Prostate gland (tissue), 2 donors: Measurements from ENCODE around the gene SP6. TPM values are rescaled to one million over a fixed set of nuclear protein-coding genes. Genes with fewer than 3 reads are reported as not detected.

Experiments used
- DNase-seq: peaks from one replicate; pipeline ENCODE4 v3.0.0-alpha.2; 2019; ENCODE audit warnings: low spot score
- H3K27ac ChIP-seq, 2 donors: fragments of 200-600 bp; sonication (generic); 2 replicates each; pipeline ENCODE4 v1.5.1; 2017 to 2019
- H3K27me3 ChIP-seq: fragments of 200-600 bp; sonication (generic); replicated peaks from 2 replicates; pipeline ENCODE4 v1.5.1; 2019; ENCODE audit not compliant: insufficient read depth
- H3K36me3 ChIP-seq, 2 donors: fragments of 200-600 bp; sonication (generic); 1 replicate in 1 of 2; 2 replicates in 1 of 2; pipeline versions ENCODE4 v1.5.1 to v1.8.1; 2017 to 2019
- H3K4me1 ChIP-seq: fragments of 200-600 bp; sonication (generic); replicated peaks from 2 replicates; pipeline ENCODE4 v1.5.1; 2019
- H3K4me3 ChIP-seq, 2 donors: fragments of 200-600 bp; sonication (generic); 2 replicates each; pipeline ENCODE4 v1.5.1; 2017 to 2019
- H3K9me3 ChIP-seq: fragments of 200-600 bp; sonication (generic); 2 replicates; pipeline ENCODE4 v1.5.1; 2017
- CTCF ChIP-seq, 4 experiments: fragments of 200-600 bp in 2 of 4; fragments of 450-650 bp in 2 of 4; sonication (generic) in 2 of 4; IDR thresholded peaks; 1 replicate in 3 of 4; 2 replicates in 1 of 4; pipeline ENCODE4 v1.5.1; 2016 to 2019; ENCODE audit warnings: antibody characterized with exemption in 4 of 4, mild to moderate bottlenecking in 2 of 4, moderate library complexity in 2 of 4
- POLR2A ChIP-seq: fragments of 450-650 bp; IDR thresholded peaks from one replicate; pipeline ENCODE4 v1.6.1; 2016; ENCODE audit warnings: antibody characterized with exemption, mild to moderate bottlenecking
- POLR2AphosphoS5 ChIP-seq: sonication (generic); formaldehyde crosslinking; IDR thresholded peaks from one replicate; pipeline ENCODE4 v1.6.1; 2017; ENCODE audit warnings: antibody characterized with exemption
- WGBS: methylation state at CpG from one replicate; pipeline ENCODE4 v1.1.5; 2018; 5-methylcytosine and 5-hydroxymethylcytosine counted together
- intact Hi-C: fragments of 100-400 bp; cut with DNase I; formaldehyde crosslinking; loops from one replicate; pipeline ENCODE4 v1.14.2; 2022
- total RNA-seq, 2 donors: library from RNA; depleted of rRNA; stranded (reverse); fragments of >200 nt; gene quantifications; one replicate each; pipeline ENCODE4 v1.1.0, GENCODE V29; 2016

SP6 gene
- total RNA-seq, 2 donors from 2014 or later, result 1.4 to 3.1 TPM

GRCh38 chr17:47803751-47804150 is 47.2 kb downstream of the SP6 start:
- H3K27ac ChIP-seq, result no peak overlapping the region
- H3K36me3 ChIP-seq, result no peaks in the 10 kb centered on the region
- H3K4me3 ChIP-seq, result no peak overlapping the region
- no peaks in the 10 kb centered on the region for H3K27me3 ChIP-seq
- H3K9me3 ChIP-seq, result no peaks in the 10 kb centered on the region
- TF ChIP-seq CTCF (IDR thresholded peaks at IDR 0.05) (no peak), POLR2AphosphoS5 (no peak), POLR2A (no peak)
- 78% methylated on average over 6 of the region's 6 CpGs for WGBS
- no peaks in the 10 kb centered on the region for H3K4me1 ChIP-seq
- intact Hi-C loops, result loop anchor here (10.0 kb wide), 1 partner anchor 109 kb away; the partner anchor contains the start of gene TBKBP1
- no peak for DNase-seq

- Histone ChIP-seq H3K9me3 (no peaks in the 10 kb centered on the region), H3K27ac (no peak overlapping the region), H3K4me3 (no peak overlapping the region), H3K4me1 (no peaks in the 10 kb centered on the region), H3K36me3 (no peaks in the 10 kb centered on the region), H3K27me3 (no peaks in the 10 kb centered on the region)
- 68% methylated on average over 5 of the region's 5 CpGs for WGBS
- no peak for TF ChIP-seq POLR2A
- no peak for TF ChIP-seq POLR2AphosphoS5
- no peak for TF ChIP-seq CTCF (IDR thresholded peaks at IDR 0.05)
- no peak for DNase-seq
- intact Hi-C loops, result loop anchor here (10.0 kb wide), 1 partner anchor 108 kb away; the partner anchor contains the start of gene TBKBP1
Measured at GRCh38 chr17:47803201-47803600, 47.8 kb downstream of the SP6 start.

GRCh38 chr17:47802341-47803022 is 48.5 kb downstream of the SP6 start:
- H3K9me3 ChIP-seq, result no peaks in the 10 kb centered on the region
- DNase-seq, result peak; percentile 32
- no peak for TF ChIP-seq POLR2A
- TF ChIP-seq CTCF (IDR thresholded peaks at IDR 0.05), result peak in 3 of 4 experiments; percentile 25 to 53 (median 45)
- intact Hi-C loops, result loop anchor here (10.0 kb wide), 1 partner anchor 108 kb away; the partner anchor contains the start of gene TBKBP1
- no peak overlapping the region for H3K4me3 ChIP-seq
- H3K27ac ChIP-seq, result no peak overlapping the region
- H3K27me3 ChIP-seq, result no peaks in the 10 kb centered on the region
- no peaks in the 10 kb centered on the region for H3K4me1 ChIP-seq
- no peaks in the 10 kb centered on the region for H3K36me3 ChIP-seq
- WGBS, result 31% methylated on average over 9 of the region's 9 CpGs

- no peaks in the 10 kb centered on the region for H3K27me3 ChIP-seq
- no peak overlapping the region for H3K4me3 ChIP-seq
- TF ChIP-seq POLR2AphosphoS5 (no peak), POLR2A (no peak), CTCF (IDR thresholded peaks at IDR 0.05) (no peak)
- no peaks in the 10 kb centered on the region for H3K9me3 ChIP-seq
- no peak overlapping the region for H3K27ac ChIP-seq
- H3K4me1 ChIP-seq, result no peaks in the 10 kb centered on the region
- intact Hi-C loops, result loop anchor here (10.0 kb wide), 1 partner anchor 107 kb away; the partner anchor contains the start of gene TBKBP1
- WGBS, result 45% methylated on average over 6 of the region's 6 CpGs
- DNase-seq, result no peak
- H3K36me3 ChIP-seq, result no peaks in the 10 kb centered on the region
Measured at GRCh38 chr17:47801906-47802305, 49.1 kb downstream of the SP6 start.
